GM12892 (cell line): ENCODE results near the gene DNAJB13.

ENCODE experiments used
- POLR2A ChIP-seq: IDR thresholded peaks from 2 replicates; pipeline ENCODE4 v1.6.1; 2011; ENCODE audit warnings: low read depth, low read length, control low read depth
- POLR2AphosphoS5 ChIP-seq: IDR thresholded peaks from 2 replicates; pipeline ENCODE4 v1.6.1; 2011; ENCODE audit warnings: low read depth, low read length, control low read depth
- TAF1 ChIP-seq: IDR thresholded peaks from 2 replicates; pipeline ENCODE4 v1.6.1; 2011; ENCODE audit warnings: low read depth, mild to moderate bottlenecking, control low read depth, low read length, borderline replicate concordance

- no peak for TF ChIP-seq POLR2A
- no peak for TF ChIP-seq POLR2AphosphoS5
- TF ChIP-seq TAF1, result no peak
Observed at GRCh38 chr11:73940801-73941570, 9.8 kb upstream of the DNAJB13 start.
